Brain pericyte (primary cell): ENCODE measurements around the gene BEST4.
A peak's percentile ranks its signal among the peaks of the same experiment; 100 is the strongest.
"Not testable (repeated sequence)": the region's sequence is repeated elsewhere in the genome, so short reads cannot be mapped to it uniquely, and the experiment has no call there.

ENCODE experiments used
- DNase-seq: peaks from one replicate; pipeline ENCODE4 v3.0.0-alpha.2; 2012; ENCODE audit warnings: low read depth, low spot score

BEST4 gene

DNA sequence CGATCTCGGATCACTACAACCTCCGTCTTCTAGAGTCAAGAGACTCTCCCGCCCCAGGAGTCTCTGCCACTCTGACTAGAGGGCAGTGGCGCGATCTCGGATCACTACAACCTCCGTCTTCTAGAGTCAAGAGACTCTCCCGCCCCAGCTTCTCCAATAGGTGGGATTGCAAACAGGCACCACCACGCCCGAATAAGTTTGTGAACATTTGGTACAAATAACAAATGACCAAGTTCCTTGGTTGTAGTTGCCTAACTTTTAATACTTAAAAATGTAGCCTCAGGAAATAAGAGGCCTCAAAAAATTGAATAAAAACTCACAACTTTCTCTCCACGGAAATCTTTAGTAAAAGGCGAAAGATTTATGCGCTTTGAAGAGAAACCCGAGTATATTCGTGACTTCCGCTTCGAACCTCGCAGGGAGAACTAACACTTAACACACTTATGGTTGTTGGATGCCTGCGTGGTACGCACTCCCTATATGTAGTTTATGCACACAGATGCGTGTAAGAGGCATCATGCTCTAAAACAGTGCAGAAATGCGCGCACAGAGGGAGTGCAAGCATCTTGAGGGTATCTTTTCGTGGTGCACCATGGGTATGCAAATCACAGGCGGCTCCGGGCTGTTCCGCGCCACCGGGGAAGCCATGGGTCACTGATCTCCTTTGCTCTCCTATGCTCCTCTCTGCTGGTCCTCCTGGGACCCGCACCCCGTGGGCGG, 31.8 kb upstream of the BEST4 start:
- peak; percentile 79 for DNase-seq

DNA sequence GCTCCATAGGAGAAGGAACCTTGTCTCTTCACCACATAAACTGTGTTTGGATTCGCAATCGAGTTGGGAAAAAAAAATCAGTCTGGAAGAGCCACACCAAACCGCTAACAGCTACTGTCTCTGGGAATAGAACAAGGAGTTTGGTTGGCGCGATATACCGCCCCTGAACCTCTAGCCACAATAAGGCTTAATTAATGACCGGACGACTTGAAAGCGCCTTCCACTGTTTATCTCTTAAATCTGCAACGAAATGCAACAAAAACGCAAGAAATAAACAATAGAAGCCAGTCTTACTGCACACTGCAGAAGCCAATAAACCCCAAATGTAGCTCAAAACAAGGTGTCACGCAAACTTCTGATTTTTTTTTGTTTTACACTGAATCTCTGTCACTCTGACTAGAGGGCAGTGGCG, 31.2 kb upstream of the BEST4 start:
- no peak for DNase-seq

DNA sequence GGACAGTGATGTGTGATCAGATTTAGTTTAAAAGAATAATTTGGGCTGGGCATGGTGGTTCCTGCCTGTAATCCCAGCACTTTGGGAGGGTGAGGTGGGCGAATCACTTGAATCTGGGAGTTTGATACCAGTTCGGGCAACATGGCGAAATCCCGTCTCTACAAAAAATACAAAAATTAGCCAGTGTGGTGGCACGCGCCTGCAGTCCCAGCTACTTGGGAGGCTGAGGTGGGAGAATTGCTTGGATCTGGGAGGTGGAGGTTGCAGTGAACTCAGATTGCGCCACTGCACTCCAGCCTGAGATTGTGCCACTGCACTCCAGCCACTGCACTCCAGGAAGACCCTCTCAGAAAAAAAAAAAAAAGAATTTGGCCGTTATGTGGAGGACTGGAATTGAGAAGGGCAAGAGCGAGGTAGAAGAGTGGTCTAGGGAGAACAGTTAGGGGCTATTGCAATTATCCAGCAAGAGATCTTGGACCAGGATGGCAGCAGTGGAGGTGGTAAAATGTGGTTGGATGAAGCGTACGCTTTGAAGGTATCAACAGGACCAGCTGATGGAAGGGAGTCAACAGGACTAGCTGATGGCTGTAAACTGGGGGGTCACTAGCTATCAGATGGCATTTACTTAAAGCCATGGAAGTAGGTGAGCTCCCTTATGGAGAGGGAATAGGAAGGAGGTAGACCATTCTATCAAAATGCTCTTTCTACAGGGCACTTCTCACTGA, 30.0 kb upstream of the BEST4 start:
- no peak for DNase-seq

GRCh38 chr1:44817307-44817706, 29.3 kb upstream of the BEST4 start:
- DNase-seq, result no peak

DNA sequence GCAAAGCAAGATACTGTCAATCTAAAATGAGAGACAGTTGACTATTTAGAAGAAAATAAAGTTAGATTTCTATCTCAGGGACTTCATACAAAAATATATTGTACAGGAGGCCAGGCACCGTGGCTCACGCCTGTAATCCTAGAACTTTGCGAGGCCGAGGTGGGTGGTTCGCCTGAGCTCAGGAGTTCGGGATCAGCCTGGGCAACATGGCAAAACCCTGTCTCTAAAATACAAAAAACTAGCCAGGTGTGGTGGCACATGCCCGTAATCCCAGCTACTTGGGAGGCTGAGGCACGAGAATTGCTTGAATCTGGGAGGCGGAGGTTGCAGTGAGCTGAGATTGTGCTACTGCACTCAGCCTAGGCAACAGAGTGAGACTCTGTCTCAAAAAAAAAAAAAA, 28.0 kb upstream of the BEST4 start:
- not testable (repeated sequence) for DNase-seq

DNA sequence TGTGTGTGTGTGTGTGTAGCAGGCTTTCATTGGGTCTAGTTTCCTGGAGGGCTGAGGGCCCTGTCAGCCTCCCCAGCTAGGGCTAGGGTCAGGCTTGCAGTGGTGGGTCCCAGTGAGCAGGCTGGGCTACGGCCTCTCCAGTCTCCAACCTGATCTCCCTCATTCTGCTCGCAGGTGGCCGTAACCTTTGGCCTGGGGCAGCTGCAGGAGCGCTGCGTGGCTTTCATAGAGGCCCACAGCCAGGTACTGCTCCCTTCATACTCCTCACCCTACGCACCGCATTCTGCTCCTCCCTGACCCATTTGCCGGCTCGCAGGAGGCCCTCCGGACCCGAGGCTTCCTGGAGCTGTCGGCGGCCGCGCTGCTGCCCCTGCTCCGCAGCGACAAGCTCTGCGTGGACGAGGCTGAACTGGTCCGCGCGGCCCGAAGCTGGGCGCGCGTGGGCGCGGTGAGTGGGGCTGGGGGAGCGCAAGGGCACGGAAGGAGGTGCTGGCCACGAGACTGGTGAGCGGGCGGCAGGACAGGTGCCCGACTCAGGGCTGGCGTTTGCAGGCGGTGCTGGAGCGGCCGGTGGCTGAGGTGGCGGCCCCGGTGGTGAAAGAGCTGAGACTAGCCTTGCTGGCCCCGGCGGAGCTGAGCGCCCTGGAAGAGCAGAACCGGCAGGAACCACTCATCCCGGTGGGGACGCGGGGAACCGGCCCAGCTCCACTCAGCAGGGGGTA, 25.0 kb upstream of the BEST4 start:
- DNase-seq, result no peak

DNA sequence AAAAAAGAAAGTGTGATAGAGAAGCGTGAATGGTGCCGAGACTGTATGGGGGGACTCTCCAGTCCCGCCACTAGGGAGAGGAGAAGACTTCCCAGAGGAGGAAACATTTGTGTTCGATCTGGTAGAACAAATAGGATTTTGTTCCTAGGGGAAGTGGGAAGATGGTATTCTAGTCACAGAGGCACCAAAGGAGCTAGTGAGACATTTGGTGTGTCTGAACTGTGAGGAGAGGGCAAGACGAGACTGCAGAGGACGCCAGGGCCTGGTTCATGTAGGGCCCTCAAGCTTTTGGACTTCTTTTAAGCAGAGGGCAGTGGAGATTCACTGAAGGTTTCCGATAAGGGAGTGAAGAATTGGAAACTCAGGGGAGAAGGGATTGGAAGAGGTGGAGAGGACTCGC, 23.3 kb upstream of the BEST4 start:
- DNase-seq, result no peak

GRCh38 chr1:44810762-44811105, 22.8 kb upstream of the BEST4 start:
- not testable (repeated sequence) for DNase-seq

DNA sequence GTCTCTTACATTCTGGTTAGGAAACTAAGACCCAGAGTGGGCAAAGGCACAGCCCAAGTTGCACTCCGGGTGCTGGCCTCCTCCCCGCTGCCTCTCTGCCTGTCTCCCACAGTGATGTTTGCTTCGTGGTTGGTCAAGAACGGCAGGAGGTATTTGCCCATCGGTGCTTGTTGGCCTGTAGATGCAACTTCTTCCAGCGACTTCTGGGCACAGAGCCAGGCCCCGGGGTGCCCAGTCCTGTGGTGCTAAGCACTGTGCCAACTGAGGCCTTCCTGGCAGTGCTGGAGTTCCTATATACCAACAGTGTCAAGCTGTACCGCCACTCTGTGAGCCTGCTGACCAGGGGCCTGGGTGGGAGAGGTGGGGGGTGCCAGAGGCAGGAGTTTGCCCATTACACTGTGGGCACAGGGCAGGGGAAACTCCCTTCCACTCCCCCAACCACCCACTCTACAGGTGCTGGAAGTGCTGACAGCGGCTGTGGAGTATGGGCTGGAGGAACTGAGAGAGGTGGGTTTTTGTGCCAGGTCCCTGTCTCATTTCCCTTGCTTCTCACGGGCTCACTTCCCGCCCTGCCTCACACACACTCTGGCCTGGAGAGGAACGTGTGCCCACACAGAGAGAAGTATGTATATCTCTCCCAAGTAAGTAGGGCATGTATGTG, 22.3 kb upstream of the BEST4 start:
- peak; percentile 84 for DNase-seq

- DNase-seq, result peak; percentile 71
These were observed 21.3 kb upstream of the BEST4 start for GRCh38 chr1:44808938-44809917.

DNA sequence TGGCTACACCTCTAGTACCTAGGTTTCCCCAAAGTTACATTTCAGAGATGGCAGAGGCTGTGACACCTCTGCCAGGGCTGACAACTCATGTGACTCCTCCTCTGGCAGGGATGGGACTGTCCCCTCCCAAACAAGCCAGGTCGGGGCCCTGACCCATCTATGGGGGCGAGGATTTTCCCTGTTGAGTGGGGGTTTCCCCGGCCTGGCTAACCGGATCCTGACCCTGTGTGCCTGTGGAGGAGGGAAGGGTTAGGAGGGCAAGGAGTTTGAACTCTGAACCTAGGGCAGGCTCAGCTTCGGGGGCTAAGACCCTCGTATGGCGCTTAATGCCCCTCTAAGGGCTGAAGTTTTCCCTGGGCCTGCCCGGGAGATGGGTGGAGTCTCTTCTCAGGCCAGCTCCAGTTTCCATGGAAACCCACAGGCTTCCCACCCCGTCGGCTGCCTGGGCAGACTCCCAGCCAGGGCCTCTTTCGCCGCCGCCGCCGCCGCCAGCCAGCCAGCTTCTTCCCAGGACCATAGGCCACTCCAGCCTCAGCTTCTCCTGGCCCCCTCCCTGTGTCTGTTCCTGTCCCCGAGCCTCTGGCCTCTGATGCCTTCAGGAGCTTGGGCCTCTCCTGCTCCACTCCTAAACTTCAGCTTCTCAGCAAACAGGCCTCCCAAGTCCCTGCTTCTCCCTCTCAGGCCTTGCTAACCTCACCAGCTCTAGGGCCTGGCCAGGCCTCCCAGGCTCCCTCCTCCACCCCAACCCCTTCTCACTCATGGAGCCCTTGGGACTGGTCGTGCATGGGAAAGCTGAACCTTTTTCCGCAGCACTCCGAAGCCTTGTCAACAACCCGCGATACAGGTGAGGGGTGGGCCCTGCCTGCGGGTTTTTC, 20.3 kb upstream of the BEST4 start, which contains the start of gene BTBD19:
TSS of gene BTBD19 (plus strand) at position 461 of the 875 bp plus-strand sequence. CDS start at position 759, 298 bp downstream.
- no peak for DNase-seq

DNA sequence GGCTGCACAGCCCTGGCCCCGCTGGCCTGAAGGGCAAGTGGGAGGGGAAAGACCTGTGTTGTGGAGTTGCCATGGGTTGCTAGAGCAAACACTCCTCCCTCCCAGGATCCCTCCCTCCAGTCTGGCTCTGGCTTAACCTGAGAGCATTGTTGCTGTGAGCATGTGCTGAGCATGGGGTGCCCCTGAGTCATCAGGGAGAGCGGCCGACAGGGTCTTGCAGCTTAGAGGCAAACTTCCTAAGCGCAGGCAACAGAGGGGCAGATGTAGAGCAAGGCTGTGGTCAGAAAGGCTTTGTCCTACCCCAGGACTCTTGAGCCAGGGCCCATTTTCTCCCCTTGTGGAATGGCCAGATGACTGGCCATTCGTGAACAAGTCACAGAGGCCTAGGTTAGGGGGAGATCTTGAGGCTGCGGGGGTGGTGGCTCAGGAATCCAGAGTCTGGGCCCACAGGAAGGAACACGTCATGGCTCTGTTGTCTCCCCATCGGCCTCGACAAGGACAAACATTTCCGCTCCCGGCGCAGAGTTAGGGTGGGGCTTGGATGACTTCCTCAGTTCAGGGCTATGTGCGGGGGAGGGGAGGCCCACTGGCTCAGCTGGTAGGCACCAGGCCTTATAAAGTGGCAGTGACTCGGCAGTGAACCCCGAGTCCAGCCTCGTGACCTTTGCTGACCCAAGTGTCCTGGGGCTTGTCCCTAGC, 19.5 kb upstream of the BEST4 start:
- DNase-seq, result peak; percentile 95

DNA sequence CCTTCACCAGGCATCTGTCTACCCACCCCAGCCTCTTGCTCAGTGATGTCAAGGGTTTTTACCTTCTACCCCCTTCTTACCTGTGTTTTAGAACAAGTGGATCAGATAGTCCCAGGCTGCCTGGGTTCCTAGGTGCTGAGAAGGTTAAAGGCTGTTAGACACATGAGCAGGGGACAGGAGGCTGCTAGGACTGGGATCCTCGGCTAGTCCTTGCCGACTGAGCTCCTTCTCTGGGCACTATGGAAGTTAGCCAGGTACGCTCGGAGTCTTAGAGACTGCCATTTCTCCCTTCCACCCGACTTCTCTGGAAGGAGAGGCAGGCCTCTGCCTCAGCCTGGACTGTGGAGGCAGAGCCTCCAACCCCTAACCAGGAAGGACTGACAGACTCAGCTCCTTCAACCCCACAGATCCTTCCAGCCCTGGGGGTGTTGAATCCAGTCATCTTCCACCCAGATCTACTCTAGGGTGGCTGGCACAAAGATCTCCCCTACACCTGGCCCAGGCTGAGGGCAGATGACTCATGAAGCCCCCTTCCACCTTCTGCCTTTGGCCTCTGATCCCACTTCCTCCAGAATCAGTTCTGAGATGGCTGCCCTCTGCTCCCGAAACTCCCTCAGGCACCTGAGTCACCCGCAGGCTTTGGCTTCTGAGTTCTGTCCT, 18.9 kb upstream of the BEST4 start, which contains the start of gene DYNLT4:
TSS of gene DYNLT4 (minus strand) at position 648 of the 660 bp plus-strand sequence. CDS start 683 bp downstream, outside the sequence.
- no peak for DNase-seq

GRCh38 chr1:44806025-44806703, 18.2 kb upstream of the BEST4 start:
- DNase-seq, result no peak

GRCh38 chr1:44805311-44806024, 17.5 kb upstream of the BEST4 start:
- DNase-seq, result no peak

GRCh38 chr1:44803312-44804095, 15.5 kb upstream of the BEST4 start:
- DNase-seq, result no peak

DNA sequence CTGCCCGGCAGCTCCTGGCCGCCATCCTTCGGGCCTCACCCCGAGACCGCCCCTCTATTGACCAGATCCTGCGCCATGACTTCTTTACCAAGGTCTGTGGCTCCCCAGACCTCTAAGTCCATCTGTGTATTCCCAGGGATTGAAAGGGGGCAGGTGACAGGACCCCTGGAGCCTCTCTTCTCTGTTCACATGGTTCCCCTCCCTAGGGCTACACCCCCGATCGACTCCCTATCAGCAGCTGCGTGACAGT, 15.0 kb upstream of the BEST4 start:
- no peak for DNase-seq
